Measurements from ENCODE around the gene FN1. TPM values are rescaled to one million over a fixed set of nuclear protein-coding genes. Genes with fewer than 3 reads are reported as not detected.
A peak's percentile ranks its signal among the peaks of the same experiment; 100 is the strongest.

Gene FN1
- total RNA-seq, 1 donor from 2014 or later = 2,584 TPM

DNA sequence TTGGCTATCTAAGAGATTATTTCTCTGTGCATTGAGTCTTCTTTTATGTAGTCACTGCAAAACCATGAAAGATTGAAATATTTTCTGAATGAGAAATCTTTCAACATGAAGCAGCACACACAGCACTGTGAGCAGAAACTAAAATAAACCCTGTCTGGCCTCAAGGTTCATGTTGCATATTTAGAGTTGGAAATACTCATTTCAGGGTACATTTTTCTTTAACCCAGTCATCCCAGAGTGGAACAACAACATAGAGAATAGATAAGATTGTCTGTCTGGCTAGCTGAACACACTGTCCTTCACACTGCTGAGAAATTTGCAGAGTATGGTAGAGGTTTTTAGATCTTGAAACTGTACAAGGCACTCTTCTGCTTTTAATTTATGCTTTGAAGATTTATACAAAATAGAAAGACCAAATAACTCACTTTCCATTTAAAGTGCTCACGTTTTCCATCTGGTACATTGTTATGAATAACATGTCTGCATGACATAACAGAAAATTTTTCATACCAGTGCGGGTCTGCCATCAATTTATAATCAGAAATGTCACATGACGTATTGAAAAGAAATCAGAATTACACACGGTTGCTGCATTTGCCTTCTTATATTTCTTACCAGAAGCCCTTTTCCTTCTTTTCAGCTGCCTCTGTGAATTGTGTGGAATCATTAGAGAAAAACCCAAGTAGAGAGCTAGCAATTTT, 25.0 kb upstream of the FN1 start:
- H3K27me3 ChIP-seq (ENCODE audit: control insufficient read depth, insufficient read depth, low read length) = no peaks in the 10 kb centered on the region
- DNase-seq (ENCODE audit: low read depth) = peak; percentile 48
- TF ChIP-seq, protein P1, sequence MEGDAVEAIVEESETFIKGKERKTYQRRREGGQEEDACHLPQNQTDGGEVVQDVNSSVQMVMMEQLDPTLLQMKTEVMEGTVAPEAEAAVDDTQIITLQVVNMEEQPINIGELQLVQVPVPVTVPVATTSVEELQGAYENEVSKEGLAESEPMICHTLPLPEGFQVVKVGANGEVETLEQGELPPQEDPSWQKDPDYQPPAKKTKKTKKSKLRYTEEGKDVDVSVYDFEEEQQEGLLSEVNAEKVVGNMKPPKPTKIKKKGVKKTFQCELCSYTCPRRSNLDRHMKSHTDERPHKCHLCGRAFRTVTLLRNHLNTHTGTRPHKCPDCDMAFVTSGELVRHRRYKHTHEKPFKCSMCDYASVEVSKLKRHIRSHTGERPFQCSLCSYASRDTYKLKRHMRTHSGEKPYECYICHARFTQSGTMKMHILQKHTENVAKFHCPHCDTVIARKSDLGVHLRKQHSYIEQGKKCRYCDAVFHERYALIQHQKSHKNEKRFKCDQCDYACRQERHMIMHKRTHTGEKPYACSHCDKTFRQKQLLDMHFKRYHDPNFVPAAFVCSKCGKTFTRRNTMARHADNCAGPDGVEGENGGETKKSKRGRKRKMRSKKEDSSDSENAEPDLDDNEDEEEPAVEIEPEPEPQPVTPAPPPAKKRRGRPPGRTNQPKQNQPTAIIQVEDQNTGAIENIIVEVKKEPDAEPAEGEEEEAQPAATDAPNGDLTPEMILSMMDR (IDR thresholded peaks at IDR 0.05; ENCODE audit: insufficient read depth, low read length, poor library complexity, severe bottlenecking) = no peak
- no peak overlapping the region for H3K4me3 ChIP-seq (ENCODE audit: low read depth, low read length)
- H3K36me3 ChIP-seq (ENCODE audit: control insufficient read depth, insufficient read depth, low read length) = no peaks in the 10 kb centered on the region

DNA sequence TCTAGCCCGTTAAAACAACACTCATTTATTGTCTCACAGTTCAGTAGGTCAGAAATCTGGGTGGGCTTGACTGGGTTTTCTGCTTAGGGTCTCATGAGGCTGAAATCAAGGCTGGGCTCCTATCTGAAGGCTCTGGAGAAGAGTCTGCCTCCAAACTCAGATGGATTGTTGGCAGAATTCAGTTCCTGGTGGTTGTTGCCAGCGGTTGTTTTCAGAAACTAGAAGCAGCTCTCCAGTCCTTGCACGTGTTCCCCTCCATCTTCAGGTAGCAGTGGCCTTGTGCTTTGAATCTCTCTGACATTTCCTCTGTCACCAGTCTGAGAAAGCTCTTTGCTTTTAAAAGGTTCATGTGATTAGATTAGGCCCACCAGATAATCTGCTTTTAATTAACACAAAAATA, 20.1 kb upstream of the FN1 start:
- Histone ChIP-seq H3K36me3 (ENCODE audit: control insufficient read depth, insufficient read depth, low read length) (no peaks in the 10 kb centered on the region), H3K4me3 (ENCODE audit: low read depth, low read length) (no peak overlapping the region)

DNA sequence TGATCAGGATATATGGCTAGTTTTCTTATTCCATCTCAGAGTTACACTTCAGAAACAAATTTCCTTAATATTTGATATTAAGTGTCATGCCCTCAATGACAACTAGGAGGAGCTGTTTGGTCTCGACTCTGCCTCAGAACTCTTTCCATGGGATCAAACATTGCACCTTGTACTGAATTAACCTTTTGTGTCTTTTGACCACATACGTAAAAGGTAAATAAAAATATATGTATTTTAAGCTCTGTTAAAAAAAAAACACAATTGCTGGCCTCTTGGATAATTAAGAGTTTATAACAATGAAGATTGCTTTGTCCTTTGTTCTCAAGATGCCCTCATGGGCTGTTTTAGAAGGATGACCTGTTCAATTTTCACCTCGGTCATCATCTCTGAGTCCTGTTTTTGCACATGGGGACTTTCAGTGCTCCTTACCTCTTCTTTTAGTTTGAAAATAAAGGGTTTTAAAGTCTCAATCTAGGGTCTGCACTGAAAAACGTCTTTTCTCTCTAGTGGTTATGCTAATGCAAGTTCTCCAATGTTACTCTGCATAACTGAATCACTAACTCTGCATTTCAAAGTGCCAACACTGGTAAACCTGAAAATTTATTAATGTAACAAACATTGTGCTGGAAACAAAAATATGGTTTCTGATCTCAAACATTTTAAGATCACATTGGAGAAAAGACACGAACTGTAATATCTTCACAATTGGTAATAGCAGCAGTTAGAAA, 18.8 kb upstream of the FN1 start:
- no peak for DNase-seq (ENCODE audit: low read depth)
- TF ChIP-seq, protein P1 (IDR thresholded peaks at IDR 0.05; ENCODE audit: insufficient read depth, low read length, poor library complexity, severe bottlenecking) = peak; percentile 78
- H3K4me3 ChIP-seq (ENCODE audit: low read depth, low read length) = no peak overlapping the region
- no peaks in the 10 kb centered on the region for H3K27me3 ChIP-seq (ENCODE audit: control insufficient read depth, insufficient read depth, low read length)
- no peaks in the 10 kb centered on the region for H3K36me3 ChIP-seq (ENCODE audit: control insufficient read depth, insufficient read depth, low read length)

More for the DNA sequence above, 20.1 kb upstream of the FN1 start:
- TF ChIP-seq, protein P1 (IDR thresholded peaks at IDR 0.05; ENCODE audit: insufficient read depth, low read length, poor library complexity, severe bottlenecking) = no peak
- no peak for DNase-seq (ENCODE audit: low read depth)
- no peaks in the 10 kb centered on the region for H3K27me3 ChIP-seq (ENCODE audit: control insufficient read depth, insufficient read depth, low read length)

DNA sequence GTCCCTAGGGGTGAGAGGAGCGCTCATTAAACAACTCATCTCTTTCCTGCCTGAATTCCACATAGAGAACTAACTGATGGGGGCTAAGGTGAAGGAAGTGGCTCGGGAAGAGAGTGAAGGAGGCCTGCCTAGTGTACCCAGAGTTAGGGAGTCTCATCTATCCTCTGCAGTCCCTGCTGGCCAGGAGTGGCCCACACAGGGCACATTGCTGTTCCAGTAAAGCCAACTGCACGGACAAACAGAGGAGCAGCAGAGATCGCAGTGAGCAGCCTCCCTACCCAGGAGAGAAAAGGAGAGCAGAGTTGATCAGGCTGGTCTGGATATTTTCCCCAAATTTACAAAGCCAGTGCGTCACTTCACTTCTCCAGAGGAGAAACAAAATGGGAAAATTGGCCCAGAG, 16.9 kb upstream of the FN1 start:
- Histone ChIP-seq H3K27me3 (ENCODE audit: control insufficient read depth, insufficient read depth, low read length) (no peaks in the 10 kb centered on the region), H3K36me3 (ENCODE audit: control insufficient read depth, insufficient read depth, low read length) (no peaks in the 10 kb centered on the region), H3K4me3 (ENCODE audit: low read depth, low read length) (no peak overlapping the region)
- no peak for DNase-seq (ENCODE audit: low read depth)
- TF ChIP-seq, protein P1 (IDR thresholded peaks at IDR 0.05; ENCODE audit: insufficient read depth, low read length, poor library complexity, severe bottlenecking) = no peak

DNA sequence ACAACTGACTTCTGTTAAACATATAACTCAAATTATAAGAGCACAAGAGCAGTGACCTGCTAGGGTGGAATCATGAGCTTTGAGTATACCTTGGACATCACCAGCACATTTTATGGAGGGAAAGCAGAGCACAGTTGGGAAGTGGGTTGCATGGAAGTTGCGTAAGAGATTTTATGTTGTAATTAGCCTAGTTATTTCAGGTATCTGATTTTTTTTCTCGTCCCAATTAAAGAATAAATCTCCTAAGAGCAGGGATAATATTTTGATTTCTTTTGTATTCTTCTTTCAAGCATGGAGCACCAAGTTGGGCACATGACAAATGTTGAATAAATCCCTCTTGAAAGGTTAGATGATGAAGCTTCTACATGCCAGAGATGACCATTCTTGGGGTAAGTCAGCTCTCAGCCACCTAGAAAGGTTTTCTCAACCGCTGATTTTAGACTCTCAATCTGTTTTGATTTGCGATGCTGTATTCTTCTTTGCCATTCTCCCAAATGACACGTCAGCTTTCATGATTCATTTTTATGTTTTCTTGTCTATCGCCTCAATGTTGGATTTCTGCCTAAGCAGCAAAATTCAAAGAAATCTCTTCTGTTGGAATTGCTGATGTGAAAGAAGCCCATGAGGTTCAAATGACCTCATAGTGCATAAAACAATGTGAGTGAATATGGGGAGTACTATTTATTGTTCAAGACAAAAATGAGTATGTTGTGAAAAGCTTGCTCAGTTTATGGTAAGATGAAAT, 15.3 kb upstream of the FN1 start:
- DNase-seq (ENCODE audit: low read depth) = no peak

More for the DNA sequence above, 15.3 kb upstream of the FN1 start:
- Histone ChIP-seq H3K4me3 (ENCODE audit: low read depth, low read length) (no peak overlapping the region), H3K36me3 (ENCODE audit: control insufficient read depth, insufficient read depth, low read length) (no peaks in the 10 kb centered on the region), H3K27me3 (ENCODE audit: control insufficient read depth, insufficient read depth, low read length) (no peaks in the 10 kb centered on the region)
- TF ChIP-seq, protein P1 (IDR thresholded peaks at IDR 0.05; ENCODE audit: insufficient read depth, low read length, poor library complexity, severe bottlenecking) = no peak

All from kidney epithelial cell (primary cell).